ENCODE measurements around the gene ELP4. TPM values are rescaled to one million over a fixed set of nuclear protein-coding genes. Genes with fewer than 3 reads are reported as not detected.

The ELP4 gene
- total RNA-seq, 1 donor from 2014 or later: 17.3 TPM

GRCh38 chr11:31767685-31768084 is 258.1 kb downstream of the ELP4 start:
- no peak for DNase-seq (ENCODE audit: extremely low read depth, low read depth, low spot score)

GRCh38 chr11:31768749-31769640 is 259.4 kb downstream of the ELP4 start:
- DNase-seq (ENCODE audit: extremely low read depth, low read depth, low spot score): no peak

GRCh38 chr11:31770011-31770700 is 260.6 kb downstream of the ELP4 start:
- DNase-seq (ENCODE audit: extremely low read depth, low read depth, low spot score): no peak

GRCh38 chr11:31772412-31772811 is 262.8 kb downstream of the ELP4 start:
- DNase-seq (ENCODE audit: extremely low read depth, low read depth, low spot score): no peak

GRCh38 chr11:31779374-31779791 is 269.8 kb downstream of the ELP4 start:
- DNase-seq (ENCODE audit: extremely low read depth, low read depth, low spot score): no peak

- no peak for DNase-seq (ENCODE audit: extremely low read depth, low read depth, low spot score)
Observed at GRCh38 chr11:31780078-31780477, 270.5 kb downstream of the ELP4 start.

GRCh38 chr11:31780480-31780971 is 271.0 kb downstream of the ELP4 start:
- no peak for DNase-seq (ENCODE audit: extremely low read depth, low read depth, low spot score)

GRCh38 chr11:31782257-31782656 is 272.7 kb downstream of the ELP4 start:
- DNase-seq (ENCODE audit: extremely low read depth, low read depth, low spot score): no peak

GRCh38 chr11:31783252-31783651 is 273.7 kb downstream of the ELP4 start:
- no peak for DNase-seq (ENCODE audit: extremely low read depth, low read depth, low spot score)

- no peak for DNase-seq (ENCODE audit: extremely low read depth, low read depth, low spot score)
Observed at GRCh38 chr11:31784611-31785010, 275.0 kb downstream of the ELP4 start.

GRCh38 chr11:31786996-31787685 is 277.6 kb downstream of the ELP4 start:
- DNase-seq (ENCODE audit: extremely low read depth, low read depth, low spot score): no peak

- no peak for DNase-seq (ENCODE audit: extremely low read depth, low read depth, low spot score)
Observed at GRCh38 chr11:31788085-31788484, 278.5 kb downstream of the ELP4 start.

- DNase-seq (ENCODE audit: extremely low read depth, low read depth, low spot score): no peak
Observed at GRCh38 chr11:31790649-31791048, 281.1 kb downstream of the ELP4 start.

- no peak for DNase-seq (ENCODE audit: extremely low read depth, low read depth, low spot score)
Observed at GRCh38 chr11:31792036-31792435, 282.5 kb downstream of the ELP4 start.

- no peak for DNase-seq (ENCODE audit: extremely low read depth, low read depth, low spot score)
Observed at GRCh38 chr11:31792456-31792855, 282.9 kb downstream of the ELP4 start.

- DNase-seq (ENCODE audit: extremely low read depth, low read depth, low spot score): no peak
Observed at GRCh38 chr11:31793264-31793663, 283.7 kb downstream of the ELP4 start.

GRCh38 chr11:31794548-31794947 is 285.0 kb downstream of the ELP4 start:
- no peak for DNase-seq (ENCODE audit: extremely low read depth, low read depth, low spot score)

- no peak for DNase-seq (ENCODE audit: extremely low read depth, low read depth, low spot score)
Observed at GRCh38 chr11:31795706-31796498, 286.3 kb downstream of the ELP4 start.

GRCh38 chr11:31796499-31797189 is 287.1 kb downstream of the ELP4 start:
- no peak for DNase-seq (ENCODE audit: extremely low read depth, low read depth, low spot score)

Measured in glomerular endothelial cell (primary cell).